PC-9 (cell line): ENCODE data around the gene CEP170B. TPM values are rescaled to one million over a fixed set of nuclear protein-coding genes. Genes with fewer than 3 reads are reported as not detected.

Experiments used
- BruUV-seq: library from RNA; stranded (reverse); fragments of 400-500 nt; replicated peaks from 2 replicates; lab custom pipeline; 2021; lab: Mats Ljungman, UMichigan
- CTCF ChIA-PET: fragments of 300-600 bp; sonication (Branson Sonifier 250); formaldehyde crosslinking; loops from one replicate; lab custom pipeline; 2022; ENCODE audit warnings: antibody characterized with exemption; lab: Charles Lee
- POLR2A ChIA-PET: fragments of 300-600 bp; sonication (Branson Sonifier 250); formaldehyde crosslinking; loops from one replicate; lab custom pipeline; 2022; ENCODE audit warnings: antibody characterized with exemption; ENCODE audit not compliant: unreplicated experiment; lab: Charles Lee
- DNase-seq, 2 experiments: peaks; one replicate each; pipeline versions ENCODE4 v3.0.0 to v3.0.0-alpha.2; 2015 to 2022; ENCODE audit warnings: mixed read lengths in 1 of 2
- H2AFZ ChIP-seq: fragments of 200-600 bp; sonication (generic); 2 replicates; pipeline ENCODE4 v1.8.1; 2017; ENCODE audit warnings: antibody characterized with exemption
- H3F3A ChIP-seq: fragments of 200-600 bp; sonication (generic); 2 replicates; pipeline ENCODE4 v1.8.1; 2017; ENCODE audit warnings: antibody characterized with exemption, mild to moderate bottlenecking, low read depth; ENCODE audit not compliant: insufficient read depth
- H3K27ac ChIP-seq: fragments of 200-600 bp; sonication (generic); 2 replicates; pipeline ENCODE4 v1.6.1; 2016; ENCODE audit warnings: mixed run types
- H3K27me3 ChIP-seq: fragments of 200-600 bp; sonication (generic); 2 replicates; pipeline ENCODE4 v1.6.1; 2016; ENCODE audit warnings: low read depth, mixed run types; ENCODE audit not compliant: insufficient read depth
- H3K36me3 ChIP-seq: fragments of 200-600 bp; sonication (generic); 2 replicates; pipeline ENCODE4 v1.6.1; 2016; ENCODE audit warnings: low read depth, mixed run types
- H3K4me1 ChIP-seq: fragments of 200-600 bp; sonication (generic); replicated peaks from 2 replicates; pipeline ENCODE4 v1.6.1; 2016; ENCODE audit warnings: mixed run types; ENCODE audit not compliant: insufficient read depth
- H3K4me2 ChIP-seq: fragments of 200-600 bp; sonication (generic); 2 replicates; pipeline ENCODE4 v1.6.1; 2017; ENCODE audit warnings: mixed run types
- H3K4me3 ChIP-seq: fragments of 200-600 bp; sonication (generic); 2 replicates; pipeline ENCODE4 v1.6.1; 2016; ENCODE audit warnings: mixed run types
- H3K79me2 ChIP-seq: fragments of 200-600 bp; sonication (generic); 2 replicates; pipeline ENCODE4 v1.6.1; 2017; ENCODE audit warnings: low read depth, mixed run types
- H3K9me2 ChIP-seq: fragments of 200-600 bp; sonication (generic); 2 replicates; pipeline ENCODE4 v1.8.1; 2017; ENCODE audit warnings: mild to moderate bottlenecking; ENCODE audit not compliant: insufficient read depth
- H3K9me3 ChIP-seq: fragments of 200-600 bp; sonication (generic); 2 replicates; pipeline ENCODE4 v1.8.1; 2016; ENCODE audit warnings: low read depth; ENCODE audit not compliant: insufficient read depth
- H4K20me1 ChIP-seq: fragments of 200-600 bp; sonication (generic); 2 replicates; pipeline ENCODE4 v1.8.1; 2017; ENCODE audit not compliant: insufficient read depth
- EZH2 ChIP-seq: fragments of 200-600 bp; sonication (generic); IDR thresholded peaks from 2 replicates; pipeline ENCODE4 v1.8.0; 2017; ENCODE audit warnings: antibody characterized with exemption, low read depth
- intact Hi-C: fragments of 100-400 bp; cut with micrococcal nuclease; formaldehyde crosslinking; loops from one replicate; pipeline ENCODE4 v1.10.0; 2022; ENCODE audit not compliant: unreplicated experiment
- total RNA-seq: library from RNA; stranded (reverse); gene quantifications from 2 replicates; pipeline ENCODE4 v1.2.3, GENCODE V29; 2021
- TF ChIP-seq, protein P1 (sequence below): fragments of 200-600 bp; sonication (generic); conservative IDR thresholded peaks from 2 replicates; pipeline ENCODE4 v1.6.1; 2017; ENCODE audit warnings: mixed run types, antibody characterized with exemption, mild to moderate bottlenecking, moderate library complexity

Gene CEP170B
- total RNA-seq, 1 experiment from 2014 or later = 25.7 TPM

DNA sequence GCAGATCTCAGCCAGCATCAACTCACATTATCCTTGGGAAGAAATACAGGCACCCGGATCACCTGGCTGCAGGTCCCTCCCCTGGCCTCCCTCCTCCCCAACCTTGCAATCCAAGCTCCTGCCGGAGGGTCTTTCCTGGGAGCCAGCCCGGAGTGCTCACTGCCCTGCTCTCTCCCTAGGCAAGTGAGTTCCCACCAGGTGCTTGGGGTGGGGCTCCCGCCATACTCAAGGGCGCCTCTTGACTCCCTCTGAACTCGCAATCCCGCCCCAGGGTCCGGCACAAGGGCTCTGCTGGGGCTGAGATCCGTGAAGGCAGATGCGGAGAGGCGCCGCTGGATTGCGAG lies 1.2 kb upstream of the CEP170B start:
- H3K79me2 ChIP-seq = peaks cover 71% of the 10 kb centered on the region
- peak overlapping the region; percentile 36 for H3K27ac ChIP-seq
- no peaks in the 10 kb centered on the region for H3K9me2 ChIP-seq
- H4K20me1 ChIP-seq = peaks cover 30% of the 10 kb centered on the region
- H3K4me2 ChIP-seq = peak overlapping the region; percentile 95
- H3K9me3 ChIP-seq = no peaks in the 10 kb centered on the region
- peak overlapping the region; percentile 99 for H3K4me3 ChIP-seq
- peaks cover 9% of the 10 kb centered on the region; the same call in 1 of the 2 replicates for H3K36me3 ChIP-seq
- POLR2A ChIA-PET = interaction anchor here (0.6 kb wide), 1 partner anchor 95 kb away, joined by 3 read pairs; no protein-coding TSS in a partner anchor
- no peak for DNase-seq
- TF ChIP-seq EZH2 = no peak
- TF ChIP-seq, protein P1, sequence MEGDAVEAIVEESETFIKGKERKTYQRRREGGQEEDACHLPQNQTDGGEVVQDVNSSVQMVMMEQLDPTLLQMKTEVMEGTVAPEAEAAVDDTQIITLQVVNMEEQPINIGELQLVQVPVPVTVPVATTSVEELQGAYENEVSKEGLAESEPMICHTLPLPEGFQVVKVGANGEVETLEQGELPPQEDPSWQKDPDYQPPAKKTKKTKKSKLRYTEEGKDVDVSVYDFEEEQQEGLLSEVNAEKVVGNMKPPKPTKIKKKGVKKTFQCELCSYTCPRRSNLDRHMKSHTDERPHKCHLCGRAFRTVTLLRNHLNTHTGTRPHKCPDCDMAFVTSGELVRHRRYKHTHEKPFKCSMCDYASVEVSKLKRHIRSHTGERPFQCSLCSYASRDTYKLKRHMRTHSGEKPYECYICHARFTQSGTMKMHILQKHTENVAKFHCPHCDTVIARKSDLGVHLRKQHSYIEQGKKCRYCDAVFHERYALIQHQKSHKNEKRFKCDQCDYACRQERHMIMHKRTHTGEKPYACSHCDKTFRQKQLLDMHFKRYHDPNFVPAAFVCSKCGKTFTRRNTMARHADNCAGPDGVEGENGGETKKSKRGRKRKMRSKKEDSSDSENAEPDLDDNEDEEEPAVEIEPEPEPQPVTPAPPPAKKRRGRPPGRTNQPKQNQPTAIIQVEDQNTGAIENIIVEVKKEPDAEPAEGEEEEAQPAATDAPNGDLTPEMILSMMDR = no peak
- intact Hi-C loops = loop anchor here (2.0 kb wide), 1 partner anchor 69 kb away; the partner anchor contains the start of gene AKT1
- no peaks in the 10 kb centered on the region for H3K27me3 ChIP-seq
- H2AFZ ChIP-seq = no peak overlapping the region
- CTCF ChIA-PET = no interaction called here
- BruUV-seq = no TSS peak
- H3K4me1 ChIP-seq = peaks cover 11% of the 10 kb centered on the region
- H3F3A ChIP-seq = peaks cover 12% of the 10 kb centered on the region; the same call in 1 of the 2 replicates

DNA sequence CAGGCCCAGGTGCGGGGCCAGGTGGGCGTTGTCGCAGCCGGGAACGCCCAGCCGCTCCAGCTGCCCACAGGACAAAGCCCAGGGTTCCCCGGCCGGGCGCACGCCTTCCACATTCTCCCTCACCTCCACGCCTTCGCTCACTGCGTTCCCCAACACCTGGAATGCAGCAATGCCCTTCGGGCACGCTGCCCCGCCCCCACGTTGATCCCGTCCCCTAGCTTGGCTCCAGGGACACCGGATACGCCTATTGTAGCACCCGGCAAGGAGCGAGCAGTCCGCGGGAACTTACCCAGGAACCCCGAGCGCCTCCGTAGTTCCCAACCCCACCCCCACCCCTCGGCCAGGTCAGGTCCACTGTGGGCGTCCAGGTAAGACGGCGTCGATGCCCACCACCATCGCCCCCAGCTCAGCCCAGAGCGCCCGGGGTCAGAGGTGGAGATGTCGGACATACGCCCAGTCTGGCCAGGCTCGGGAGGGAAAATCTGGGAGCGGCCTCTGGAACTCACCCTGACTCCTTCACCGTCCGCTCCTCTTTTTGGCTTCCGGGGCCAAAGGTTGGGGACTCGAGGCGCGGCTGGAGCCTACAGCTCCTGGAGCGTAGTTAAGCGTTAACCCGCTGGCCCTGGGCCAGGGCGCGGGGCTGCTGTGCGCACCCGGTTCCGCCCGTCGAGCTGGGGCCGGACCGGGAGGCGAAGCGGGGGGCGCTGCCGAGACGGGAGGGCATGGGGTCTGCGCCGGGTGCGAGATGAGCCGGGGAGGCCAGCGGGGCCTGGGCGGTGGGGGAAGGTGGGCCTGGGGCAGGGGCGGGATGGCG lies 594 bp upstream of the CEP170B start:
- peak overlapping the region; percentile 90 for H2AFZ ChIP-seq
- BruUV-seq = TSS peak; percentile 62
- H4K20me1 ChIP-seq = peaks cover 35% of the 10 kb centered on the region
- H3K4me3 ChIP-seq = peak overlapping the region; percentile 99
- intact Hi-C loops = loop anchor here (2.0 kb wide), 1 partner anchor 70 kb away; the partner anchor contains the start of gene AKT1
- H3K4me2 ChIP-seq = peak overlapping the region; percentile 95
- H3K9me3 ChIP-seq = no peaks in the 10 kb centered on the region
- H3K9me2 ChIP-seq = no peaks in the 10 kb centered on the region
- DNase-seq = peak; percentile 87 to 92
- H3K36me3 ChIP-seq = peaks cover 9% of the 10 kb centered on the region; the same call in 1 of the 2 replicates
- H3K27ac ChIP-seq = peak overlapping the region; percentile 82
- no peaks in the 10 kb centered on the region for H3K27me3 ChIP-seq
- H3K79me2 ChIP-seq = peaks cover 75% of the 10 kb centered on the region
- TF ChIP-seq, protein P1 = no peak
- TF ChIP-seq EZH2 = no peak
- H3K4me1 ChIP-seq = peaks cover 11% of the 10 kb centered on the region
- H3F3A ChIP-seq = peaks cover 12% of the 10 kb centered on the region; the same call in 1 of the 2 replicates
- CTCF ChIA-PET = interaction anchor here (0.6 kb wide), 1 partner anchor 437 kb away, joined by 3 read pairs; no protein-coding TSS in a partner anchor
- POLR2A ChIA-PET = interaction anchor here (0.5 to 0.8 kb wide), 5 partner anchors 38 to 325 kb away, joined by 3 to 12 read pairs (median 7); no protein-coding TSS in a partner anchor

DNA sequence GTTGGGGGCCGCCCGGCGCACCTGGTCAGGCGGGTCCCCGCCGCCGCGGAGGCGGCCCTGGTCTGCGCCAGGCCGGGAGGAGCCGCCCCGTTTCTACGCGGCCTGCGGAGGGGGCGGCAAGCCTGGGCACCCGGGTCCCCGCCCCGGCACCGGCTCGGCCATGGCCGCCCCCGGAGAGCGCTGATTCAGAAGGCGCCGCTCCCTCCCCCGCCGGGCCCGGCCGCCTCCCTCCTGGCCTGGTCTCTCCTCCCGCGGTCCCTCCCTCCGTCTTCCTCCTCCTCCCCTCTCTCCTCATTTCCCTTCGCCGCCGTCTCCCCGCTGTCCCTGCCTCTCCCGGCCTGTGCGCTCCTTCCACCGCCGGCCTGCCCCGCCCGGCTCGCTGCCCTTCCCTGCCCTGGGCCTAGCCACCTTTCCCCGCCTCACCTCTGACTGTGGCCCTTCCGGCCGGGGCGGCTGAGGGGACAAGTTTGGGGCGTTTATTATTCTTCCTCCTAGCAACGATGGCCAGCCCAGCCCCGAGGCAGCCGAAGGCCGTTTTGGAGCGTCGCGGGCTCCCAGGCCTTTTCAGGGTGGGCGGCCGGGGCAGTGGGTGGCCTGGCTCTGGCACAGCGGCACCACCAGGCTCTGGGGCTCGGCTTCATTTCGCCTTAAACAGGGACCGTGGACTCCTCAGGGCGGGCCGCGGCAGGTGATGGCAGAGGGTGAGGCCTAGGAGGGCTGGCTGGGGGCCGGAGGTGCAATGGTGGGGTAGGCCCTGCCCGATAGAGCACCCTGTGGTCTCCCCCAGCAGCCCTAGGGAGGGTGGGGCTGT lies 768 bp downstream of the CEP170B start:
- Histone ChIP-seq H3K79me2 (peaks cover 82% of the 10 kb centered on the region), H3K9me3 (no peaks in the 10 kb centered on the region), H3K36me3 (peaks cover 9% of the 10 kb centered on the region; the same call in 1 of the 2 replicates), H3K9me2 (no peaks in the 10 kb centered on the region), H3K4me1 (peaks cover 11% of the 10 kb centered on the region), H3K27ac (peak overlapping the region; percentile 54), H2AFZ (peak overlapping the region; percentile 79), H3K4me3 (peak overlapping the region; percentile 95), H4K20me1 (peaks cover 41% of the 10 kb centered on the region), H3F3A (peaks cover 12% of the 10 kb centered on the region; the same call in 1 of the 2 replicates), H3K4me2 (peak overlapping the region; percentile 92), H3K27me3 (no peaks in the 10 kb centered on the region)
- peak; percentile 54 to 70 for DNase-seq
- POLR2A ChIA-PET = interaction anchor here (0.6 kb wide), 1 partner anchor 12 kb away, joined by 3 read pairs; no protein-coding TSS in a partner anchor
- CTCF ChIA-PET = no interaction called here
- TF ChIP-seq, protein P1 = no peak
- no peak for TF ChIP-seq EZH2
- intact Hi-C loops = loop anchor here (2.0 kb wide), 1 partner anchor 71 kb away; the partner anchor contains the start of gene AKT1
- BruUV-seq = no TSS peak
